ENCODE data around the gene CITED1. TPM values are rescaled to one million over a fixed set of nuclear protein-coding genes. Genes with fewer than 3 reads are reported as not detected.

CITED1 gene
- total RNA-seq, 1 donor from 2014 or later = not detected

DNA sequence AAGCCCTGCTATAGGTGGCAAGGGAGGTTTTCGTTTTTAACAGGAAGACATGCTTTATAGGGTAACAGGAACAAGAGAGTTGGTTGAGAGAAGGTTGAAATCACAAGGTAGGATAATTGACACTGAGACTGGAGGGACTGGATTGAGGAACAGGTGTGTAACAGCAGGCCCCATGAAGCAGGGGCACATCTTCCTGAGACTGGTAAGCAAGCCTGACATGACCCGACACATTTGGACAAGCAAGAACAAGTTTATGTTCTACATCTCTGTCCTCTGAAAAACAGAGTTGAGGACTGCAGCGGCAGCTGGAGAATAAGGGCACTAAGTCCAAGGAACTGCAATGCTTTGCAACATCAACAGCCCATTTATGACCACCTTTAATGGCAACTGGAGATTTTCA, 33.9 kb downstream of the CITED1 start:
- ATAC-seq (no peak), DNase-seq (ENCODE audit: low spot score) (no peak)

DNA sequence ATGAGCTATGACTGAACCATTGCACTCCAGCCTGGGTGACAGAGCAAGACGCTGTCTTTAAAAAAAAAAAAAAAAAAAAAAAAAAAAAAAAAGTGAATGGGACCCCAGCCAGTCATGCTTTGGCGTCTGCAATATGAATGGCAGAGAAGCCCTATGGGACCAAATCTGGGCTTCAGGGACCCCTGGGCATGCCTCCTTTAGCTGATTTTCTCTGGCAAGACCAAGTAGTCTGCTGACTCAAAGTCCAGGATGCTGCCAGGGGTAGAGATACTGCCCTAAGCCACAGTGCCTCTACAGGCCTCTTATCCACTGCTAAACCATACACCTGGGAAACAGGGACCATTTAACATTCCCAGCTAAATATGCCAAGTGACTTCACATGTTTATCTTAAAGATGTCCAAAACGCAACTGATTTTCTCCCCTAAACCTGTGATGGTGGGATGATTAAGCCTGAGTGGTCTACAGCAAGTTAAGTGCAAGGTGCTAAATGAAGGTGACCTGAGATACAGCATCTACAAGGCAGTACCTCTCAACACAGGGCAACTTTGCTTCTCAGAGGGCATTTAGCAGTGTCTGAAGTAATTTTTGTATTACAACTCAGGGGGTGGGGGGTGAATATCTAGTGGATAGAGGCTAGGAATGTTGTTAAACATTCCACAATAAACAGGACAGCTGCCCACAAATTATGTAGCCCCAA, 34.5 kb downstream of the CITED1 start:
- no peak for DNase-seq (ENCODE audit: low spot score)
- ATAC-seq = no peak

DNA sequence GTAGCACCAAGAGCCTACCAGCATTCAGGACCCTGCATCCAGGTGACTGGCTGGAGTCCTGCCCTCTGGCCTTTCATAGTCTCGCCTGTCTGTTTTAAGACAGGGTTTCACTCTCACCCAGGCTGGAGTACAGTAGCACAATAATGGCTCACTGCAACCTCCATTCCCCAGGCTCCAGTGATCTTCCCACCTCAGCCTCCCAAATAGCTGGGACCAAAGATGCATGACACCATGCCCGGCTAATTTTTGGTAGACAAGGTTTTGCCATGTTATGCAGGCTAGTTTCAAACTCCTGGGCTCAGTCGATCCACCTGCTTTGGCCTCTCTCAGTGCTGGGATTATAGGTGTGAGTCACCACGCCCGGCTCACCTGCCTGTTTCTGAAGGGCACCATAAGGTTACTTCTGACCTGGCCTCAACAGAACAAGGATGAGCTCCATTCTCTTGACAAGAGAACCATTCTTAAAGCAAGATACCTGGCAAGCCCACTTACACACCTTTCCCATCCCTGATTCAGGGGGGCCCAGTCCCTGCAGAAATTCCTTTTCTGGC, 35.3 kb downstream of the CITED1 start:
- ATAC-seq = no peak

DNA sequence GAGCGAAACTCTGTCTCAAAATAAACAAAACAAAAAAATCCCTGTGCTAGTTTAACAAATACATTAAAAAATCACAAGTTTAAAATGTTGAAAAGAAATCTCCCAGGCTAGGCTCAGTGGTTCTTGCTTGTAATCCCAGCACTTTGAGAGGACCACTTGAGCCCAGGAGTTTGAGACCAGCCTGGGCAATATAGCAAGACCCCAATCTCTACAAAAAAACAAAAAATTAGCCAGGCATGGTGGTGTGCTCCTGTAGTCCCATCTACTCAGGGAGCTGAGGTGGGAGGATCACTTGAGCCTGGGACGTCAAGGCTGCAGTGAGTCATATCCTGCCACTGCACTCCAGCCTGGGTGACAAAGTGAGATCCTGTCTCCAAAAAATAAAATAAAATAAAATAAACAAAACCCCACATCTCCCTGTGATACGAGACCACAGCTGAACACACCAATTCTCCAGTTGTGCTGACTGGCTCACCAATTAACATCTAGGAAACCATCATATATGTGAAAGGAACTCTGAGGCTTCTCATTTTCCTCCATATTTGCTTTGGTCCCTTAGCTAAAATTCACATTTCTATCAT, 36.0 kb downstream of the CITED1 start:
- no peak for ATAC-seq
- DNase-seq (ENCODE audit: low spot score) = no peak

More for the DNA sequence above, 35.3 kb downstream of the CITED1 start:
- DNase-seq (ENCODE audit: low spot score) = no peak

DNA sequence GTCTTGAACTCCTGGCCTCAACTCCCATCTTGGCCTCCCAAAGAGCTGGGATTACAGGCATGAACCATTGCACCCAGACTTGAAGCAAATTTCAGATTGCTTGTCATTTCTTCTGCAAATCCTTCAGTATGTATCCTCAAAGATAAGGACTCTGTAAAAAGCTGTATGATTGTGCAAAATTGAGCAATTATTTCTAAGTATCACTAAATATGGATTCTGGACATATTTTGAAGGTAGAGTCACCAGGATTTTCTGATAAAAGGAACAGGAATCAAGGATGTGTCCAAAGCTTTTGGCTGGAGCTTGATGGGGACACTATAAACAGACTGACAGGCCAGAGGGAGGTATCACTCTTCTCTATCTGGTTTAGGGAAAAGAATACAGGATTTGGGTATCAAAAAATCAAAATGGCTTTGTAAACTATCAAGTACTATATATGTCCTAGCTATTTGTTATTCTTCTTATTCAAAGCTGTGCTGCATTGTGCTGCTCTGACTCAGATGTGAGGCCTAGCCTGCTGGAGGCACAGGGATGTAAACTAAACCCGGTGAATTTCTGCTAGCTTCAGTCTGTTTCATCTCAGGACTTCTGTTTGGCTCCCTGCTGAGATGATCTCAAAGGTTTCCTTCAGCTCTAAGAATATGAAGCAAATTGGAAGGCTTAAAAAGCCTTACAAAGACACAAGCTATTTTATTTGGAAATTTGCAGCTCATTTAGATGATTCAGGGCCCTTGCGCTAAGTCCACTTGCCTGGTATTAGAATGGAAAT, 36.9 kb downstream of the CITED1 start:
- ATAC-seq = no peak
- no peak for DNase-seq (ENCODE audit: low spot score)

DNA sequence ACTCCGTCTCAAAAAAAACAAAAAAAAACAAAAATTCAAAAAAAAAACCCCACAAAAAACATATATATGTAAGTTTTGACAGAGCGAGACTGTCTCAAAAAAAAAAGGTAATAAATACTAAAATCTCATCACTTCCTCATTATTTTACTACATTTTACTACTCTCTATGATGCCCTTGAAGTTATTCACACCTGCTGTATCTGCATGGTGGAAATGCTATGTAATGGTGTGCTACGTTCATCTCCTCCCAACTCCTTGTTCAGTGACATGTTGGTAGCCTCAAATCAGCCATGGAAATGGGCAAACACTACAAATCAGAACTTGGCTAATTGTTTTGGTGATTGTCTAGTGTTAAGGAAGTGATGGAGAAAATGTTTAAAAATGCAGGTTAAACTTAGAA, 40.5 kb downstream of the CITED1 start:
- no peak for ATAC-seq
- no peak for DNase-seq (ENCODE audit: low spot score)

DNA sequence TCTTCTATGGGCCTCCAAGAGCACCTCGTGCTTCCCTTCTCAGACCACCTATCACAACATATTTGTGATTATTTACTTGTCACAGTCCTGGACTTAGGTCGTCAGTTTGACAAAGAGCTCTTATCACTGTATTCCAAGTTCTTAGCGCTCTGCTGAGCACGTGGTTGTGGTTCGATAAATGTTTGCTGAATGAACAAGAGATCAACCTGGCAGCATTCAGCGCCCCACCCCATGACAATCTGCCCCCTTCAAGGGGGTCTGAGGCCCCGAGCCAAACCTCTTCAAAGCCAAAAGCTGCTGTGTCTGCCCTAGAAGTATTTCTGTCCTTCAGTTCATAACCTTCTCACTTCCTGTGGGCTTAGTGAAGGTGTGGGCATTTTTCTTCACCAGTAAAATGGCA, 43.6 kb downstream of the CITED1 start:
- DNase-seq (ENCODE audit: low spot score) = no peak
- no peak for ATAC-seq

DNA sequence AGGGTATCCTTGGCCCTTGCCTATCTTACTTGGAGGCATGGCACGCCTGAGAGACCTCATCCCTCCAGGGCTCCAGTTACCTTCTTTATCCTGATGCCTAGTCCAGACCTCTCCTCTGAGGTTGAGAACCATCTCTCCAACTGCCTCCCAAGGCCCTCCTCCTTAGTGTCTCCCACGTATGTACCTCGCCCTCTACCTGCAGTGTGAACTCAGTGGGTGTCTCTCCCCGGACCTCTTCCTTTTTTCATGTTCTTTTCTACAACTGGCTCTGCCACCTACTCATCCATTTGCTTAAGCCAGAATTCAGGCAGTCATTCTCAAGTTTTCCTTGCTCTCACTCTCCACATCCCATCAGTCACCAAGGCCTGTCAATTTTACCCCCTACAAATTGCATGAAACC, 45.3 kb downstream of the CITED1 start:
- ATAC-seq (no peak), DNase-seq (ENCODE audit: low spot score) (no peak)

DNA sequence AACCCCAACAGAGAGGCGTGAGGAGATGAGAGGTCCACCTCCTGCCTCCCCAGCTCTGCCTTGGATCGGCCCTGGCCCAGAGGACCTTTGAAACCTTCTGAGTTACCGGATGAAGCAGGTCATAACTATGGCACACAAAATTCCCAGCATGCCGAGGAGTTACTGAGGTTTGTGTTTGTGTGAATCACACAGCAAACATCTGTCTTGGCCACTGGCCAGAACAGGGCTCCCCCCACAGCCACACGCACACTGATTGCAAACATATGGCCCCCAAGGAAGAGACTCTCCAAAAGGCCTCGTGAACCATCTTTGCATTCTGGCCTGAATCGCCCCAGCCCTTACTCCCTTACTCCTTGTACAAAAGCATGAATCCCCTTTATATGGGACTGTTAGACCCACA, 47.5 kb downstream of the CITED1 start:
- DNase-seq (ENCODE audit: low spot score) (no peak), ATAC-seq (no peak)

DNA sequence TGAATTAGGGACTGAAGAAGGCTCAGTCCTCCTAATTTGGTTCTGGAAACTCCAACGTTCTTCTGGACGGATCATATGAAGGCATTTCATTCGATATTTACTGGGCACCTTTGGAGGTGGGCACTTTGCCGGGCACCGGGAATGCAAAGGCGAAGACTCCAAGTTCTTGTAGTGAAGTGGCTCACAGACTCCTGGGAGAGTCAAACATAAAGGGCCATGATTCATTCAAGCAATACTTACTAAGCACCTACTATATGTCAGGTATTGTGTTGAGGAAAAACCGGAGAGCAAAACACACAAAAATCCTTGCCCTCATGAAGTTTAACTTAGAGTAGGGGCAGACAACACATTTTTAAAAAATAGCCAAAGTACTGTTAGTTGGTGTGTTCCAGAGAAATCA, 49.9 kb downstream of the CITED1 start:
- ATAC-seq = no peak
- no peak for DNase-seq (ENCODE audit: low spot score)

DNA sequence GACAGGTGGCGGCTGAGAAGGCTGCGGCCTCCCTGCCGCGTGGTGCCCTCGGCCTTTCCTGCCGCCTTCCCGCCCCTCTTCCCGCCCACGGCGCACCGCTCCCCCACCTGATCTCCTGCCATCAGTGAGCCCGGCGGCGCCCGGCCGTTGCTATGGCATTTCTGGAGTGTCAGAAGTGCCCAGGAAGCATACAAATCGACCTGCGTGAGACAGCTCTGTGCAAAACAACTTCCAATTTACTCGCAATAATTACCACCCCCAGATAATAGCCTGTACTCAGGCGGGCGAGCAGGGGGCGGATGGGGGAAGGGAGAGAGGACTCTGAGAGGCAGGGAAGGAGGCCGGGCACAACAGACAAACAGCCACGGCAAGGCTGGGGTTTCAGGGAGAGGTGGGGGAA, 50.3 kb downstream of the CITED1 start:
- peak; percentile 63 for ATAC-seq

DNA sequence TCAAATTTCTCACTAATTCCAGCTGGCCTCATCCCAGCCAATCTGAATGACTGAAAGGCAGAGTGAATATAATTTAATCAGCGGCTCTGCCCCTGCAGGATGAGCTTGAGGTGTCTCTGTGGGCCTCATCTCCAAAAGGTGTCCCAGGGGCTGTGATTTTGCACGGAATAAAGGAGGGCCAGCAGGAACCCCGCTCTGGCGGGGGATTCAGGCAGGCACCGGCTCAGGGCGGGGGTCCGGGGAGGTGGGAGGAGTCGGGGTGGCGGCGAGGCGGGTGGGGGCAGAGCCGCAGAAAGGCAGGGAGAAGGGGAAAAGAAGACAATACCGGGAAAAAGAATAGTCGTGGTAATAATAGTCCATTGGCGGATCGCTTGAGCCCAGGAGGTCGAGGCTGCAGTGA, 50.9 kb downstream of the CITED1 start:
- DNase-seq (ENCODE audit: low spot score) = no peak
- no peak for ATAC-seq

More for the DNA sequence above, 50.3 kb downstream of the CITED1 start:
- no peak for DNase-seq (ENCODE audit: low spot score)

DNA sequence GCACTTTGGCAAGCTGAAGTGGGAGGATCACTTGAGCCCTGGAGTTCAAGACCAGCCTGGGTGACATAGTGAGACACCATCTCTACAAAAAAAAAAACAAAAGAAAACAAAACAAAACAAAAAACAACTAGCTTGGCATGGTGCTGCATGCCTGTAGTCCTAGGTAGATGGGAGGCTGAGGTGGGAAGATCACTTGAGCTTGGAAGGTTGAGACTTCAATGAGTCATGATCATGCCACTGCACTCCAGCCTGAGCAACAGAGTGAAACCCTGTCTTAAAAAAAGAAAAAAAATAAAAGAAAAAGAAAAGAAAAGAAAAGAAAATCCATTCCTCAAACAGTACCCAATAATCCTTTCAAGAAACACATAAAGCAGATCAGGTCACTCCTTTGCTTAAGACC, 52.0 kb downstream of the CITED1 start:
- ATAC-seq (no peak), DNase-seq (ENCODE audit: low spot score) (no peak)

Other genes starting within 250 kb of the CITED1 start
- 3.1 TPM for gene RTL5, start 174.0 kb downstream of the CITED1 start, total RNA-seq
- gene PIN4, start 124.2 kb downstream of the CITED1 start, total RNA-seq = 7.3 TPM
- 0.08 TPM for gene ERCC6L, start 66.9 kb downstream of the CITED1 start, total RNA-seq
- 198 TPM for gene RPS4X, start 28.7 kb downstream of the CITED1 start, total RNA-seq

All from left lobe of liver (tissue), 2 donors.